Tibial nerve (tissue), 3 donors: ENCODE measurements around the gene GORASP2.

Source experiments
- POLR2A ChIP-seq, 2 donors: fragments of 450-650 bp; IDR thresholded peaks; one replicate each; pipeline ENCODE4 v1.6.1; 2017; ENCODE audit warnings: antibody characterized with exemption in 2 of 2, mild to moderate bottlenecking in 2 of 2, moderate library complexity in 2 of 2
- TF ChIP-seq, protein P1 (sequence below), 5 experiments: fragments of 200-600 bp in 3 of 5; fragments of 450-650 bp in 2 of 5; sonication (generic) in 3 of 5; IDR thresholded peaks; one replicate each; pipeline ENCODE4 v1.5.1; 2016 to 2019; ENCODE audit warnings: antibody characterized with exemption in 5 of 5, mild to moderate bottlenecking in 3 of 5, moderate library complexity in 2 of 5

DNA sequence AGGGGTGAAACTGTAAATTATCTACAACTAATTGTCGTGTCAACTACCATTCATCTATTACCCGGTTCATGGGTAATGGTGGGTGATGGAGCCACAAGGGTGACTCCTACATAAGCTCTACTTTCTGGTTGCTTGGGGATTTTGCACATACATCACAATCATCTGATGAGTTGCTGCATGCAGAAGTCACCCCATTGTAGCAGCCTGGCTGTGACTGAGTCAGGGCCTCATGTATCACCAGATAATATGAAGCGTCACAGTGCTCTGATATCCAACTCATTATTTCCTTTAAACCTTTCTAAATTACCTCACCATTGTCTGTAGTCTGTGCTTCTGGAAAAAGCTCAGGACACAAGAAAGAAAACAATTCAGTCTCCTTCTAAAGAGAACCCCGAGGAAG is 32.4 kb upstream of the GORASP2 start:
- TF ChIP-seq, protein P1, sequence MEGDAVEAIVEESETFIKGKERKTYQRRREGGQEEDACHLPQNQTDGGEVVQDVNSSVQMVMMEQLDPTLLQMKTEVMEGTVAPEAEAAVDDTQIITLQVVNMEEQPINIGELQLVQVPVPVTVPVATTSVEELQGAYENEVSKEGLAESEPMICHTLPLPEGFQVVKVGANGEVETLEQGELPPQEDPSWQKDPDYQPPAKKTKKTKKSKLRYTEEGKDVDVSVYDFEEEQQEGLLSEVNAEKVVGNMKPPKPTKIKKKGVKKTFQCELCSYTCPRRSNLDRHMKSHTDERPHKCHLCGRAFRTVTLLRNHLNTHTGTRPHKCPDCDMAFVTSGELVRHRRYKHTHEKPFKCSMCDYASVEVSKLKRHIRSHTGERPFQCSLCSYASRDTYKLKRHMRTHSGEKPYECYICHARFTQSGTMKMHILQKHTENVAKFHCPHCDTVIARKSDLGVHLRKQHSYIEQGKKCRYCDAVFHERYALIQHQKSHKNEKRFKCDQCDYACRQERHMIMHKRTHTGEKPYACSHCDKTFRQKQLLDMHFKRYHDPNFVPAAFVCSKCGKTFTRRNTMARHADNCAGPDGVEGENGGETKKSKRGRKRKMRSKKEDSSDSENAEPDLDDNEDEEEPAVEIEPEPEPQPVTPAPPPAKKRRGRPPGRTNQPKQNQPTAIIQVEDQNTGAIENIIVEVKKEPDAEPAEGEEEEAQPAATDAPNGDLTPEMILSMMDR (IDR thresholded peaks at IDR 0.05): no peak
- TF ChIP-seq POLR2A (IDR thresholded peaks at IDR 0.05): no peak
